Measurements from ENCODE around the gene ALOX5AP.

Gene ALOX5AP

DNA sequence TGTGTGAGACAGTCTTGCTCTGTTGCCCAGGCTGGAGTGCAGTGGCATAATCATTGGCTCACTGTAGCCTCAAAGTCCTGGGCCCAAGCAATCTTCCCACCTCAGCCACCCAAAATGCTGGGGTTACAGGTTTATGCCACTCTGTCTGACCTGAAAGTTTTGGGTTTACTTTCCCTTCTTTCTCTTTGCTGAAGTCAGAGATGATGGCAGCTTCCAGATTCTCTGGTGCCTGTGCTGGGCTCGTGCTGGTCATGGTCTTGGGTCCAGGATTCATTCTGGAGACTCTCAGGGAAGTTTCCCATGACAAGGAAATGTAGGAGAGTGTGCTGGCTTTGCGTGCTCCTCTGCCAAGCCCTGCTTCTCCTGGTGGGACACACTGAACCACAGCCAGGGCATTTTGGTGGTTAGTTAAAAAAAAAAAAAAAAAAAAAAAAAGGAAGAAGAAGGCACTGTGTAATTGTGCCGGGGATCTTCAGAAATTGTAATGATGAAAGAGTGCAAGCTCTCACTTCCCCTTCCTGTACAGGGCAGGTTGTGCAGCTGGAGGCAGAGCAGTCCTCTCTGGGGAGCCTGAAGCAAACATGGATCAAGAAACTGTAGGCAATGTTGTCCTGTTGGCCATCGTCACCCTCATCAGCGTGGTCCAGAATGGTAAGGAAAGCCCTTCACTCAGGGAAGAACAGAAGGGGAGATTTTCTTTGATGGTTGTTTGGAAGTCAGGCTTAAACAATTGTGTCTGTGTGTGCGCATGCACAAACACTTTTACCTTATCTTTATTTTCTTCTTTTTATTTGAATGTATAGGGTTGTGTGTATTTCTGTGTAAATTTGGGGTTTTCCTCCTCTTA lies at the start of gene ALOX5AP:
TSS of gene ALOX5AP (plus strand) at position 519 of the 847 bp plus-strand sequence. CDS start at position 582, 63 bp downstream.
- DNase-seq = no peak
- intact Hi-C loops (cut with DNase I) = no loop called here

DNA sequence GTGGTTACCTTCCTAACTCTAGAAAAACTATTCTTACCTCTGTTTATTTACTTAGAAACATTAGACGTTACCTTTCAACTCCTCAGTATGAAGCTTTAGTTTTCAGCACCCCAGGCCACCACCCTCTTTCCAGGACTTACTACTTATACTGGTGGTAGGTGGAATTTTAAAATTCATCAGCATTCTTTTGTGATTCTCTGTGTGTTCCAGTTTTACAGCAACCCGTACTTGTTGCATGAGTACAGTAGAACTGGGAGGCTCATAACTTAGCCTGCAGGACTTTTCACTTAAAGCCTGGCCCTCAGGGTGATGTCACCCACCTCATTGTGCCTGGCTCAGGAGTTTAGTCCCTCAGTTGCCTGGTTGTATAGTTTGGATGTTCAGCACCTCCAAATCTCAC lies 49.4 kb upstream of the ALOX5AP start:
- intact Hi-C loops (cut with DNase I) = no loop called here
- no peak for DNase-seq

DNA sequence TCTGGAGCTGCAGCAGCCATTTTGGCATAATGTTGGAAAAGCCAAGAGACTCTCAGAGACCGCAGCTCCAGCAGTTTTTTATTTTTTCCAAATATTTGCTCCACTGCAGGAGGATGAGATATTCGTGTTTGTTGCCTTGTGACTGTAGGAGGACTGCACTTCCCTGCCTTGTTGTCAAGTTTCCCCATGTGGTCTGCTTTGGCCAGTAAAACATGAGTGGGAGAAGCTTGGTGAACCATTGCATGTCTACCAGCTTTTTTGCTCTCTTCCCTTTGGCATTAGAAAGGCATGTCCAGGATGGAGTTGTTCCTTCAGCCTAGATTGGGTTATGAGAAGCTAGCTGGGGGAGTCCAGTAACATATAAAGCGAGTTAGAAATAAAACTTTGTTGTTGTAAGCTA lies 47.7 kb upstream of the ALOX5AP start:
- DNase-seq = no peak
- intact Hi-C loops (cut with DNase I) = no loop called here

DNA sequence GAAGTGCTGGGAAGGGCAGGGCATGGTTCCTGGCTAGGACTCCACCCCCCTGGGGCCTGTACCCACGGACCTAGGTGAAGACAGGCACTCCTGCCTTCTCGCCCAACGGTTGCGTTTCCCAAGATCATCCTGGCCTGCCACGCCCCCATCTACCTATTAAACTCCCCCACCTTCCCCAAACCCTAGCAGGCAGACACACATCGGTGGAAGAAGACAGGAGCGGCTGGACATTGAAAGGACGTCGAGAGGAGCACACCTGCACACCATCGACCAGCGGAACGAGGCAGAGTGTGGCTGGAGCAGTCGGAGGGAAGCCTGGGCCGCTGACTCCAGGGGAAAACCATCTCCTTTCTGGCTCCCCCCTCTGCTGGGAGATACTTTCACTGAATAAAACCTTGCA lies 45.6 kb upstream of the ALOX5AP start:
- DNase-seq = no peak
- intact Hi-C loops (cut with DNase I) = no loop called here

DNA sequence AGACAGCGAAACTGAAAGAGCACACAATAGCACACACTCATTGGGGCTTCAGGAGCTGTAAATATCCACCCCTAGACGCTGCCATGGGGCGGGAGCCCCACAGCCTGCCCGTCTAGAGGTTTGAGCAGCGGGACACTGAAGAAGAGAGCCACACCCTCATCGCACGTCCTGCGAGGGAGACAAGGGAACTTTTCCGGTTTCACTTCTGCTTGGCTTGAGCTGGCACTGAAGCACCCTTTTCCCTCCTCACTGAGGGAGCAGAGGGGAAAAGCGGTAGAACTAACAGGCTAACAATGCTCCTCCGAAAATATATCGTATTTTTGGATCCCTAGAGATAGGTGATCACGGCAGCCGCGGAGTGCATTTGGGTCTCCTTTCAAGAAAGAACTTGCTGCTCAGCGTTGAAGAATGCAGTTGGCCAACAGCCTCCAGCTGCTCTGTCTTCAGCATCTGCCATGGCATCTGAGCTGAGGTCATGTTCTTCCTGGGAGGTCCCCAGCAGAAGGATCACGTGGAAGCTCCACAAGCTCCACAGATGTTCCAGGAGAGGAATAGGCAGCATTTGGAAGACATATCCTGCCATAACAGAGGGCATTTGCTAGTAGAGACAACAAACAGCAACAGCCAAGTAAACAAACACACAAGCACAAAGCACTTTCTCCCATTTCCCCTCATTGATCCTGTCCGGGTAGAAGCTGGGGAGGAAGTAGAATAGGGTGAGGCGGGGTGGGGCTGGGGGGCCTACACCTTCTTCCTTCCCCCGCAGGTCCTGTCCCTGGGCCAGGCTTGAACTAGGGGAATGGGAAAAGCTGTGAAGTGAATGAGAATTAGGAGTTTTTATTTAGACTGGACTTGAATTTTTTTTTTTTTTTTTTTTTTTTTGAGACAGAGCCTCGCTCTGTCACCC lies 44.8 kb upstream of the ALOX5AP start:
- intact Hi-C loops (cut with DNase I) = no loop called here

GRCh38 chr13:30692113-30692512 lies 43.2 kb upstream of the ALOX5AP start:
- intact Hi-C loops (cut with DNase I) = no loop called here
- peak in 1 of 42 donors; percentile 18 for DNase-seq

More for the DNA sequence above, 44.8 kb upstream of the ALOX5AP start:
- DNase-seq = peak in 21 of 42 donors; percentile 11 to 59 (median 32)

DNA sequence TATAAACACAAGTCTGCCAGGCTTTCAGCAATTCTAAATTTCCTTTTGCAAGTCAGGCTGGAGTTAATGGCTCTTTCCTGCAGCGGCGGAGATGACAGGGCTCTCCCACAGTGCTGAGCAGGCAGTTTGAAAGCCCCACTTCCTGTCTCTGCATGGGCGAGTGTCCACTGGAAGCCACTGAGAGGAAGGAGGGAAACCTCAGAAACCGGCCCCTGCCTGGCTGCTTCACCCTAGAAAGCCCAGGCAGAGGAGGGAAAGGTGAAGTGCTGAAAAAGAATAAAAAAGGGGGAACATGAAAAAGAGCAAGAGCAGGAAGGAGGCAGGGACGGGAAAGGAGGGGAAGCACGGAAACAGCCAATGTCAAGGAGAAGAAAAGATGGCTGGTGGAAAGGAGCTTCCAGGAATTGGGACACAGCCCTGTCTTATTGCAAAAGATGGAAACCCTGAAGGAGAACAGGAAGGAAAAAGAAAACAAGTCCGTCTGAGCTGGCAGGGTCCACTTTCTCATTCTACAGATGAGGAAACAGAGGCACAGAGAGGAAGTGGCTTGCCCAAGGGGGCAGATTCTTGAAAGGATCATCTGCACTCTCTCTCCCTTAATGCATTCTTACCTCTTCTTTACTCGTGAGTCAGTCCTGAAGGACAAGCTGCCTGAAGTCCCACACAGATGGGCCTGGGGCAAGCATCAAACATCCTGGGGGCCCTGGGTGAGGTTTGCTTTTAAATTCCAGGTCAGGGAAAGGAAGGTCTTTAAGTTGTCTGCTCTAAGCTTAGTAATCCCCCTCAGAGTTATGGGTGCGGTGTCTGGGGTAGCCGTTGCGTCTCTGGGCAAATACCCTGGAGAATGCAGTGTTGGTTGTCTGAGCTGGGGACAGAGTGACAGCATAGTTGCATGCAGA lies 38.8 kb upstream of the ALOX5AP start:
- peak in 34 of 42 donors; percentile 23 to 71 (median 42) for DNase-seq
- intact Hi-C loops (cut with DNase I) = no loop called here

DNA sequence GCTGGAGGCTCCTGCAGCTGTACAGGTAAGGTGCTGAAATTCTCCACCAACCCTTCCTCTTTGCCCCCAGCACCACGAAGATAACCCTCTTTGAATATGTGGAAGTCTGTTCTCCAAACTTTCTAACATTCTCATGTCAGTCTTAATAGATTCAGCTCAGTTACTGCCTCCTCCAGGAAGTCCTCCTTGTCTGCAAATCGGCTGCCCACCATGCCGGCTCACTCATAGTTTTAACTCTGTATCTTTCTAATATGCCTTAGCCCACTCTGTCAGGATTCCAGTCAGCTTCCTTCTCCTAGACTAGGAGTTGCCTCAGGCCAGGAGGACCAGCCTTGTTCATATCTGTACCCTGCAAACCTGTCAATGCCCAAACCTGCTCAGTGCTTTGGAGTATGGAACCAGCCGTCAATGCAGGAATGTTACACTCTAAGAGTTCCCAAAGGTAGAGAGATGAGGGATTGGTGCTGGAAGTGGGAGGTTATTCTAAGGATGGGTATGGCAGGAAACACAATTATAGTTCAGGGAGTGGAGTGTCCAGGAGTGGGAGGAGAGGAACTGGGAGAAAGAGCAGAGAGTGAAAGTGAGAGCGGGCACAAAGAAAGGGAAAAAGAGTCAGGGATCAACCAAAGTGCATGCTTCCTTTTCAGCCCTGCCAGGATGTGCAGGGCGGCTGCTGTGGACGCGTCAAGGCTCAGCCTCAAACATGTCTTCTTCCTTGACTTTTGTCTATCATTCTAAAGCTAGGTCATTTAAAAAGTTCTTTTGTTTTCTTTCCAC lies 38.0 kb upstream of the ALOX5AP start:
- peak in 1 of 42 donors; percentile 33 for DNase-seq
- intact Hi-C loops (cut with DNase I) = no loop called here

GRCh38 chr13:30697996-30698401 lies 37.3 kb upstream of the ALOX5AP start:
- DNase-seq = peak in 1 of 42 donors; percentile 14
- intact Hi-C loops (cut with DNase I) = no loop called here

DNA sequence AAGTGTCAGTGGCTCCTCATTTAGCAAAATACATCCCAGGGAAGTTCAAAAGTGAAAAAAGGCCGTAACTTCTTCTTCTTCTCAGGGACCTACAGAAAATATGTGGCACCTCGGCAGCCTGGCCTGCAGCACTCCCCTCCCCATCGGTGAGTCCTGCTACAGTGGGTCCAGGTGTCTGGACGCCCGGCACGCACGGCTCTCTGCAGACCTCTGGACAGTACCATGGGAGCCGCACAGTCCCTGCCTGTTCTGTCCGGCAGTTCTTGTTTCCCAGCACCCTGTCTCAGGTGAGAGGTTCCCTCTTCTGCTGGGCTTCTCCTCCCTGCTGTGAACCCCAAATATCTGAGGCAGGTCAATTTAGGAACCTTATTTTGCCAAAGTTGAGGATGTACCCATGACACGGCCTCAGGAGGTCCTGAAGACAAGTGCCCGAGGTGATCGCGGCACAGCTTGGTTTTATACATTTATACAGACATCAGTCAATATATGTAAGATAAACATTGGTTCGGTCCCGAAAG lies 36.8 kb upstream of the ALOX5AP start:
- intact Hi-C loops (cut with DNase I) = no loop called here
- DNase-seq = no peak

DNA sequence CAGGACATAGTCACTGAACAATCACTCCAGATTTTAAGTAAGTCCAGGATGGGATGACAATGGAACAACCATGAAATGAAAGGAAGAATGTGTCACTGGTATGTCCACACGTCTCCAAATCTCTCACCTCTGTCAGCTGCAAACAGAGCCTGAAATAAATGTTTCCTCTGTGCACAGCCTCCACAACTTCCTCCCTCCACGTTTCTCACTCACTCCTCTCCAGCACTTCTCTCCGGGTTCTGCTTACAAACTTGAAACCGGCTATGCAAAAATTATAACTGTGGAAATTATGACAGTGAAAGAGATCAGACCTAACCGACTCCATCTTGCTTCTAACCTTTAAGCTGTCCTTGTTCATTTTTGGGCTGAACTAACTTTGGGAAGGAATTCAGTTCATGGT lies 35.0 kb upstream of the ALOX5AP start:
- DNase-seq = no peak
- intact Hi-C loops (cut with DNase I) = no loop called here

DNA sequence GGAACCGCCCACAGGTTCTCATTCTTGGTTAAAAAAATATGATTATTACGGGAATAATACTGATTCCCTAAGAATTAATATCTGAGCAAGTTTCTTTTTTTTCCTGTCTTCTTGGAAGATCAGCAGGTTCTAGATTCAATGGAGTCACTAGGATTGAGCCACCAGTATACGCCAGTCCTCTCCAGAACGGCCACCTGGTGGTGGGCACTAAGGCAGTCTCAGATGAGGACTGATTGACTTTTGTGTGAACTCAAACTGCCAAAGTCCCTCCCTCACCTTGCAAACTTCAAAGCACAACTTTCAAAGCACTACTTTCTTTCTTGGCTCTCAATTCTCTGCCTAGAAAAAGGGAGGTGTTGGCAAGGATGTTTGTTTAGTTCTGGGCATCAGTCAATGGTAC lies 33.3 kb upstream of the ALOX5AP start:
- intact Hi-C loops (cut with DNase I) = no loop called here
- DNase-seq = no peak

- DNase-seq = peak in 1 of 42 donors; percentile 9
- intact Hi-C loops (cut with DNase I) = no loop called here
Observed at GRCh38 chr13:30704596-30704995, 30.7 kb upstream of the ALOX5AP start.

GRCh38 chr13:30705680-30706079 lies 29.7 kb upstream of the ALOX5AP start:
- peak in 1 of 42 donors; percentile 12 for DNase-seq
- intact Hi-C loops (cut with DNase I) = no loop called here

DNA sequence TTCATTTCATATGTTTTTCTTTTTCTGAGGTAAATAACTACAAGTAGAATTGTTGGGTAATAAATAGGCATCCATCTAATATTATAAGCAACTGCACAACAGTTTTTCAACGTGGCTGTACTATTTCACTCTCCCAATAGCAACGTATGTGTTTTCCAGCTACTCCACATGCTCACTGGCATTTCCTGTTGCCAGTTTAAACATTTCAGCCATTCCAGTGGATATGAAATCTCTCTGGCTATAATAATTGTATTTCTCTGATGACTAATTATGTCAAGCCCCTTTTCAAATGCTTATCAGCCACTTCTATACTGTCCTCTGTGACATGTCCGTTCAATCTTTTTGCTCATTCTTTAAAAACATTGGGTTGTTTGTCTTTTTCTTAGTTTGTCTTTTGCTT lies 26.8 kb upstream of the ALOX5AP start:
- intact Hi-C loops (cut with DNase I) = no loop called here

GRCh38 chr13:30710442-30710841 lies 24.9 kb upstream of the ALOX5AP start:
- DNase-seq = peak in 2 of 42 donors; percentile 2 to 14
- intact Hi-C loops (cut with DNase I) = no loop called here

More for the DNA sequence above, 26.8 kb upstream of the ALOX5AP start:
- no peak for DNase-seq

- peak in 1 of 42 donors; percentile 4 for DNase-seq
- intact Hi-C loops (cut with DNase I) = no loop called here
Observed at GRCh38 chr13:30711375-30711774, 24.0 kb upstream of the ALOX5AP start.

- intact Hi-C loops (cut with DNase I) = no loop called here
- no peak for DNase-seq
Observed at GRCh38 chr13:30711837-30712236, 23.5 kb upstream of the ALOX5AP start.

All from head of caudate nucleus (tissue), 42 donors.